A549 treated with Hydrocortisone at 1 μM for 4 hours (cell line): ENCODE measurements around the gene CARMIL3. TPM values are rescaled to one million over a fixed set of nuclear protein-coding genes. Genes with fewer than 3 reads are reported as not detected.

Experiments
- total RNA-seq: library from RNA; stranded (reverse); fragments of 200-300 nt; extraction: Qiagen RNA extraction; gene quantifications from 5 replicates; pipeline ENCODE4 v1.2.3, GENCODE V29; 2022

CARMIL3 gene, protein sequence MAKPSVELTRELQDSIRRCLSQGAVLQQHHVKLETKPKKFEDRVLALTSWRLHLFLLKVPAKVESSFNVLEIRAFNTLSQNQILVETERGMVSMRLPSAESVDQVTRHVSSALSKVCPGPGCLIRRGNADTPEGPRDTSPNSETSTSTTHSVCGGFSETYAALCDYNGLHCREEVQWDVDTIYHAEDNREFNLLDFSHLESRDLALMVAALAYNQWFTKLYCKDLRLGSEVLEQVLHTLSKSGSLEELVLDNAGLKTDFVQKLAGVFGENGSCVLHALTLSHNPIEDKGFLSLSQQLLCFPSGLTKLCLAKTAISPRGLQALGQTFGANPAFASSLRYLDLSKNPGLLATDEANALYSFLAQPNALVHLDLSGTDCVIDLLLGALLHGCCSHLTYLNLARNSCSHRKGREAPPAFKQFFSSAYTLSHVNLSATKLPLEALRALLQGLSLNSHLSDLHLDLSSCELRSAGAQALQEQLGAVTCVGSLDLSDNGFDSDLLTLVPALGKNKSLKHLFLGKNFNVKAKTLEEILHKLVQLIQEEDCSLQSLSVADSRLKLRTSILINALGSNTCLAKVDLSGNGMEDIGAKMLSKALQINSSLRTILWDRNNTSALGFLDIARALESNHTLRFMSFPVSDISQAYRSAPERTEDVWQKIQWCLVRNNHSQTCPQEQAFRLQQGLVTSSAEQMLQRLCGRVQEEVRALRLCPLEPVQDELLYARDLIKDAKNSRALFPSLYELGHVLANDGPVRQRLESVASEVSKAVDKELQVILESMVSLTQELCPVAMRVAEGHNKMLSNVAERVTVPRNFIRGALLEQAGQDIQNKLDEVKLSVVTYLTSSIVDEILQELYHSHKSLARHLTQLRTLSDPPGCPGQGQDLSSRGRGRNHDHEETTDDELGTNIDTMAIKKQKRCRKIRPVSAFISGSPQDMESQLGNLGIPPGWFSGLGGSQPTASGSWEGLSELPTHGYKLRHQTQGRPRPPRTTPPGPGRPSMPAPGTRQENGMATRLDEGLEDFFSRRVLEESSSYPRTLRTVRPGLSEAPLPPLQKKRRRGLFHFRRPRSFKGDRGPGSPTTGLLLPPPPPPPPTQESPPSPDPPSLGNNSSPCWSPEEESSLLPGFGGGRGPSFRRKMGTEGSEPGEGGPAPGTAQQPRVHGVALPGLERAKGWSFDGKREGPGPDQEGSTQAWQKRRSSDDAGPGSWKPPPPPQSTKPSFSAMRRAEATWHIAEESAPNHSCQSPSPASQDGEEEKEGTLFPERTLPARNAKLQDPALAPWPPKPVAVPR (N-terminal part only)
- 0.25 to 0.62 TPM (median 0.54 TPM) in 5 replicates for total RNA-seq

DNA sequence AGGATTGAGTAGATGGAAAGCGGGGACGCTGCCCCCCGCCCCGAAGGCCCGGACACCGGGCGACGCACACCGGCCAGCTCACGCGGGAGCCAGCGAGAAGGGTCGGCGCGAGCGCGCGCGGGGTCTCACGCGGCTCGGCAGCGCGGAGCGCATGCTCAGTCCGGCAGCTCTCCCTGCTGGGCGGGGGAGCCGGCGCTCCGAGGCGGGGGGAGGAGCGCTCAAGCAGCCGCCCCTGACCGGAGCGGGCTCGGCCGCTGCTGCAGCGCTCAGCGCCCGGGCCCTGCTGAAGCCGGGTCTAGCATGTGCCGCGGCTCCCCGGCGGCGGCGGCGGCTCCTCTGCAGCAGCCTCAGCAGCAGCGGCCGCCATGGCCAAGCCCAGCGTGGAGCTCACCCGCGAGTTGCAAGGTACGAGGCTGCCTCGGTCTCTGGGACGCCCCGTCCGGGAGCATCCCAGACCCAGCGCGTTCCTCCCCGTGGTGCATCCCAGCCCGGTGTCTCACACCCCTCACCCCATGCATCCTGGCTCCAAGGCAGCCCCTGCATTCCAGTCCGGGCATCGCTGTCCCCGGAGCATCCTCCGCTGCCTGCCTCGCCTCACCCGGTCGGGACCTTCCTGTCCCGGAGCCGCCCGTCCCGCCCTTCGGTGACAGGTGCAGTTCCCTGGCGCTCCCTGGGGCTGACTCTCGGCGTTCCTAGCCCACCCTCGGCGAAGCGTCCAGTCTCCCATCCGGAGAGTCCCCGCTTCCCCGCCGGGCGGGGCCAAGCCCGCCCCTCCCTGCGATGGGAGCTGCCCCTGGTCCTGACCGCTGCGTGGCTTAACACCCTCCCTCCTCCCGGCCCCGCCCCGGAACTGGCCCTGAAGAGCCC is at the start of gene CARMIL3:
Gene CARMIL3 (plus strand): TSS at position 221 of the 867 bp plus-strand sequence. CDS start 145 bp downstream, at position 366.

DNA sequence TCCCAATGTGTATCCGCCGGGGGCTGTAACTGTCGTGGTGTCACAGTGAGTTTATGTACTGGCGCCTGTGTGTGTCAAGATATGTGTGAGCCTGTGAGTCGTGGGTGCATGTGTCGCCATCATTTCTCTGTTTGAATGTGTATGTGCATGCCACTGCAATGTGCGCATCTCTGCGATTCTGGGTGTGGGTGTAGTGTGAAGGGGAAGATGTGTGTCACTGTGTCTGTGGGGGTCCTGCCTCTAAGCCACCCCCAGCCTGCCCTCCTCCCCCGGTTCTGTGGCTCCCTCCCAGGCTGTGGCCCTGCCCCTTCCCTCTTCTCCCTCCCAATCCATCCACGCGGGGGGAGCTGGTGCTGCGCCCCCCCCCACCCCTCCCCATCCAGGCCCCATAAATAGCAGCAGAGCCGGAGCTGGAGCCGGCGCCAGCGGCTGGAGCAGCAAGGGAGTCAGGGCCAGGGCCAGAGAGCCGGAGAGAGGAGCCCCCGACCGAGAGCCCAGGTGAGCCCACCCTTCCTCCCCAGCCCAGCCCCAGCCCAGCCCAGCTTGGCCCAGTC is 19.4 kb downstream of the CARMIL3 start, which contains the start of gene CPNE6:
Gene CPNE6 (plus strand): TSS at position 419 of the 554 bp plus-strand sequence. CDS start 1,375 bp downstream, outside the sequence.

DNA sequence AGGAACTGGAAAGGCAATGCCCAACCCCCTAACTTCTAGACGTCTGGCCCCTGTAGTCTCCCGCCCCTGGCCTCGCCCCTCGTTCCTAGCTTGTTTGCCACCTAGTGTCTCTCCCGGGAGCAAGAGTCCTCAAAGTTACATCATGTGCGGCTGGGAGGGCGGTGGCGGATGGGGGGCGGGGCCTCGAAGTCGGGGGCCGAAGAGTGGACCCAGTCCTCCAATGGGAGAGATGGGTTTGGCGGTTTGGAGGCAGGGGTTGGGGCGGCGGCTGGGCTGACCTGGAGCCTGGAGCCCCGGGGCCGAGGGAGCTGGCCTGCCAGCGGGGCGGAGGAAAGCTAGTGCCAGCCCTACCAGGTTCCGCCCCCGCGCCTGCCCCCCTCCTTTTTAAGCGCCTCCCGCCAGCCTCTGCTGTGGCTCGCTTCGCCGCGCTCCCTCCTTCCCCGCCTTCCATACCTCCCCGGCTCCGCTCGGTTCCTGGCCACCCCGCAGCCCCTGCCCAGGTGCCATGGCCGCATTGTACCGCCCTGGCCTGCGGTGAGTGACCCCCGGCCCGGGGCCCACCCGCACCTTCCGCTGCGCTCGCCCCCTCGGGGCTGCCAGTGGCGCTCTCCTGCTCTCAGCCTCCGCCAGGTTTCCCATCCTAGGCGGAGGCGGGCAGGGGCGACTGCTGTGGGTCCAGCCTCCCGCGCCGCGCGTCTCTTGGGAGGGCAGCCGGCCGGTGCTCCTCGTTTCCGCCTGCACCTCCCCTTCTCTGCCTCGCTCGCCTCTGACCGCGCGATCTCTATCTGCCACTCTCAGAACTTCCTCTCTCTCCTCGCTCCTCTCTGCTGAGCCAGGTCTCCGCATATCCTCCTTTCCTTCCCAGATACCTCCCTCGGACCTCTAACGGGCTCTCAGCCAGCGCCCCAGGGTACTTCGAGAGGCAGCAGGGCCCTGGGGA is 42.4 kb downstream of the CARMIL3 start, which contains the start of gene PCK2:
Gene PCK2 (plus strand): TSS at position 411 of the 940 bp plus-strand sequence. CDS start 95 bp downstream, at position 506.

DNA sequence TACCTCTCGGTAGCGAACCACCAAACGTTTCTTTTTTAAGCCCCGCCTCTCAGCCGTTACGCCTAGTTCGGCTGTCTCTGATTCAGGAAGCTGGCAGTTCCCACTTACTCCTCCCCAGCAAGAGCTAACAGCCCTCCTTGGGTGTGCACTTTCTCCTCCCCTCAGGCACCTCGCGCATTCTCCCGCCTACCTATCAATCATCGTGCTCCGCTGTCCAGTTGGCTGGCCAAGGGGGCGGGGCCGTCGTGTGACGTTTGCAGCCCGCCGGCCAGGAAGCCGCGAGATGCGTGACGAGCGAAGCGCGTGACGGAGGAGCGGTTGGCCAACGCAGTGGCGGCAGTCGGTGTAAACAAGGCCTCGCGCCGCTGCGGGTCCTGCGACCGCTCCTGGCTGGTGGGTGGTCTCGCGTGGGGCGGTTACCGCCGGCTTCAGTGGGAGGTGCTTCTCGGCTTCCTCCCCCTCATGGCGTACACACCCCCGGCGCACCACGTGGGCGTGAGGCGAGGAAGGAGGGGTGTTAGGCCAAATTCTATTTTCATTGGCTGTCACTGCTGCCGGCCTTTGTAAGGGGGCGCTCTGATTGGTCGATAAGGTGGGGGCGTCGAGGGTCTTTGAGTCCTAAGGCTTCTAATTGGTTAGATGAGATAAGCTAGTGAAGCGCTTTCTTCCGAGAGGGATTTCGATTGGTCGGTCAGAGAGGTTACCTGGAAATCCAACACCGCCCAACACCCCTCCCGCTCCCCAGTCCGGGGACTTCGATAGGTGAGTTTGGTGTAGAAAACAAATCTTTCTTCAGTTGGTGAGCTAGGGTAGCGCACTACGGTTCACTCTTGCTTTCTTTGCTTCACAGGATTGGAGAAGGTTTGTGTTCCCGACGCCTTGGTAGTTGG is 63.0 kb downstream of the CARMIL3 start, which contains the start of the genes DCAF11 and NRL:
Gene DCAF11 (plus strand): TSS at position 246 of the 890 bp plus-strand sequence. CDS start 818 bp downstream, outside the sequence.
Gene NRL (minus strand): TSS at position 418 of the 890 bp plus-strand sequence. CDS start 32,101 bp downstream, outside the sequence.

Other genes starting within 250 kb of the CARMIL3 start
- 43.0 to 48.9 TPM (median 46.1 TPM) in 5 replicates for gene DHRS4, start 98.2 kb upstream of the CARMIL3 start, total RNA-seq
- gene DHRS4L2, start 63.1 kb upstream of the CARMIL3 start, total RNA-seq = 23.3 to 33.3 TPM (median 29.5 TPM) in 5 replicates
- gene CPNE6, start 19.6 kb downstream of the CARMIL3 start, total RNA-seq = 0.15 to 0.17 TPM in 2 of 5 replicates, not detected in the others
- 18.3 to 21.2 TPM (median 19.7 TPM) in 5 replicates for gene PCK2, start 42.3 kb downstream of the CARMIL3 start, total RNA-seq
- 19.6 to 26.7 TPM (median 20.6 TPM) in 5 replicates for gene DCAF11, start 62.8 kb downstream of the CARMIL3 start, total RNA-seq
- gene NRL, start 62.9 kb downstream of the CARMIL3 start, total RNA-seq = 0.59 to 0.94 TPM (median 0.69 TPM) in 5 replicates
- 0.13 to 0.18 TPM (median 0.14 TPM) in 3 of 5 replicates, not detected in the others for gene FITM1, start 78.7 kb downstream of the CARMIL3 start, total RNA-seq
- 159 to 189 TPM (median 167 TPM) in 5 replicates for gene PSME1, start 84.2 kb downstream of the CARMIL3 start, total RNA-seq
- gene EMC9, start 89.6 kb downstream of the CARMIL3 start, total RNA-seq = 46.8 to 61.3 TPM (median 57.0 TPM) in 5 replicates
- 143 to 202 TPM (median 162 TPM) in 5 replicates for gene PSME2, start 94.6 kb downstream of the CARMIL3 start, total RNA-seq
- gene RNF31, start 95.5 kb downstream of the CARMIL3 start, total RNA-seq = 23.2 to 36.4 TPM (median 28.7 TPM) in 5 replicates
- gene IRF9, start 109.3 kb downstream of the CARMIL3 start, total RNA-seq = 15.5 to 20.2 TPM (median 17.9 TPM) in 5 replicates
- 2.6 to 5.9 TPM (median 4.3 TPM) in 5 replicates for gene REC8, start 120.1 kb downstream of the CARMIL3 start, total RNA-seq
- gene IPO4, start 136.8 kb downstream of the CARMIL3 start, total RNA-seq = 74.1 to 86.9 TPM (median 75.7 TPM) in 5 replicates
- gene TM9SF1, start 143.4 kb downstream of the CARMIL3 start, total RNA-seq = 61.4 to 81.2 TPM (median 65.5 TPM) in 5 replicates
- gene TSSK4, start 153.7 kb downstream of the CARMIL3 start, total RNA-seq = not detected in 5 replicates
- gene CHMP4A, start 161.5 kb downstream of the CARMIL3 start, total RNA-seq = 77.5 to 105 TPM (median 83.7 TPM) in 5 replicates
- gene MDP1, start 164.1 kb downstream of the CARMIL3 start, total RNA-seq = 28.0 to 33.9 TPM (median 32.1 TPM) in 5 replicates
- 411 to 486 TPM (median 455 TPM) in 5 replicates for gene NEDD8, start 180.4 kb downstream of the CARMIL3 start, total RNA-seq
- gene GMPR2, start 180.9 kb downstream of the CARMIL3 start, total RNA-seq = 53.0 to 66.2 TPM (median 59.0 TPM) in 5 replicates
- 32.1 to 38.5 TPM (median 37.3 TPM) in 5 replicates for gene TINF2, start 190.6 kb downstream of the CARMIL3 start, total RNA-seq
- gene TGM1, start 211.2 kb downstream of the CARMIL3 start, total RNA-seq = 0.99 to 1.6 TPM (median 1.5 TPM) in 5 replicates
- gene RABGGTA, start 219.6 kb downstream of the CARMIL3 start, total RNA-seq = 15.6 to 18.0 TPM (median 17.0 TPM) in 5 replicates
- 9.8 to 11.5 TPM (median 11.2 TPM) in 5 replicates for gene DHRS1, start 247.8 kb downstream of the CARMIL3 start, total RNA-seq
- gene NOP9, start 247.8 kb downstream of the CARMIL3 start, total RNA-seq = 13.0 to 18.8 TPM (median 16.2 TPM) in 5 replicates